Hair follicle dermal papilla cell (primary cell): ENCODE measurements around the gene GATD1. TPM values are rescaled to one million over a fixed set of nuclear protein-coding genes. Genes with fewer than 3 reads are reported as not detected.

Source experiments
- small RNA-seq: library from RNA; depleted of rRNA; stranded (forward); fragments of <200 nt; gene quantifications from one replicate; pipeline ENCODE3, GENCODE V24; 2012
- total RNA-seq: library from RNA; depleted of rRNA; stranded (reverse); fragments of >200 nt; gene quantifications from 2 replicates; pipeline ENCODE4 v1.2.3, GENCODE V29; 2012

The GATD1 gene
- total RNA-seq = 48.3 and 49.3 TPM in 2 replicates

GRCh38 chr11:777288-778255 is at the start of gene GATD1:
Gene GATD1 (minus strand): TSS chr11:777487. CDS start chr11:777462, 25 bp downstream.

GRCh38 chr11:818396-819128 is 41.3 kb upstream of the GATD1 start, which contains the start of gene PNPLA2:
Gene PNPLA2 (plus strand): TSS chr11:818914. CDS start chr11:819719, 805 bp downstream.

GRCh38 chr11:809287-810039 is 32.2 kb upstream of the GATD1 start, which contains the start of gene RPLP2:
Gene RPLP2 (plus strand): TSS chr11:809967. CDS start chr11:810235, 268 bp downstream.

GRCh38 chr11:798093-798713 is 20.9 kb upstream of the GATD1 start, which contains the start of gene SLC25A22:
Gene SLC25A22 (minus strand): TSS chr11:798281. CDS start chr11:795006, 3,275 bp downstream.

GRCh38 chr11:789943-790342 is 12.7 kb upstream of the GATD1 start, which contains the start of gene CEND1:
Gene CEND1 (minus strand): TSS chr11:790090. CDS start chr11:788576, 1,514 bp downstream.

GRCh38 chr11:747158-748006 is 29.9 kb downstream of the GATD1 start, which contains the start of gene TALDO1:
Gene TALDO1 (plus strand): TSS chr11:747464. CDS start chr11:747482, 18 bp downstream.

Small RNAs within 50 kb of the gene (small RNA-seq; reads per million reads assigned to genes)
- not detected for gene SNORA52

Other genes with a start within 250 kb of the GATD1 start
- gene HRAS, start 241.9 kb downstream of the GATD1 start, total RNA-seq = 24.5 and 27.4 TPM in 2 replicates
- 0.65 and 0.85 TPM in 2 replicates for gene LRRC56, start 240.0 kb downstream of the GATD1 start, total RNA-seq
- 0.61 and 0.97 TPM in 2 replicates for gene LMNTD2, start 216.7 kb downstream of the GATD1 start, total RNA-seq
- gene RASSF7, start 216.5 kb downstream of the GATD1 start, total RNA-seq = 3.7 and 7.7 TPM in 2 replicates
- gene PHRF1, start 201.0 kb downstream of the GATD1 start, total RNA-seq = 32.9 and 36.8 TPM in 2 replicates
- gene IRF7, start 161.5 kb downstream of the GATD1 start, total RNA-seq = 10.6 and 18.5 TPM in 2 replicates
- not detected in 2 replicates for gene CDHR5, start 152.5 kb downstream of the GATD1 start, total RNA-seq
- gene SCT, start 150.3 kb downstream of the GATD1 start, total RNA-seq = not detected in 2 replicates
- gene DRD4, start 140.2 kb downstream of the GATD1 start, total RNA-seq = 0.12 and 0.32 TPM in 2 replicates
- 37.0 and 40.8 TPM in 2 replicates for gene DEAF1, start 82.3 kb downstream of the GATD1 start, total RNA-seq
- 8.9 and 17.2 TPM in 2 replicates for gene TMEM80, start 81.7 kb downstream of the GATD1 start, total RNA-seq
- gene EPS8L2, start 71.3 kb downstream of the GATD1 start, total RNA-seq = 19.3 and 31.7 TPM in 2 replicates
- 92.8 and 94.2 TPM in 2 replicates for gene TALDO1, start 30.0 kb downstream of the GATD1 start, total RNA-seq
- gene CEND1, start 12.6 kb upstream of the GATD1 start, total RNA-seq = 0.97 and 1.9 TPM in 2 replicates
- gene SLC25A22, start 20.8 kb upstream of the GATD1 start, total RNA-seq = 14.2 and 17.4 TPM in 2 replicates
- gene PIDD1, start 27.7 kb upstream of the GATD1 start, total RNA-seq = 4.4 and 5.6 TPM in 2 replicates
- gene RPLP2, start 32.5 kb upstream of the GATD1 start, total RNA-seq = 47.4 and 134 TPM in 2 replicates
- gene PNPLA2, start 41.4 kb upstream of the GATD1 start, total RNA-seq = 29.4 and 33.1 TPM in 2 replicates
- 0.32 and 0.85 TPM in 2 replicates for gene CRACR2B, start 50.4 kb upstream of the GATD1 start, total RNA-seq
- 283 and 456 TPM in 2 replicates for gene CD151, start 55.5 kb upstream of the GATD1 start, total RNA-seq
- 67.7 and 69.6 TPM in 2 replicates for gene POLR2L, start 65.0 kb upstream of the GATD1 start, total RNA-seq
- 129 and 138 TPM in 2 replicates for gene TSPAN4, start 65.4 kb upstream of the GATD1 start, total RNA-seq
- gene CHID1, start 133.3 kb upstream of the GATD1 start, total RNA-seq = 63.4 and 63.6 TPM in 2 replicates
- gene AP2A2, start 148.4 kb upstream of the GATD1 start, total RNA-seq = 50.4 and 60.7 TPM in 2 replicates